Fibroblast of mammary gland (primary cell): Measurements from ENCODE around the gene NOC2L.

ENCODE experiments used
- DNase-seq: peaks from one replicate; pipeline ENCODE4 v3.0.0-alpha.2; 2010; ENCODE audit warnings: low read depth
- H3K4me3 ChIP-seq: 2 replicates; pipeline ENCODE4 v1.5.1; 2011; ENCODE audit warnings: low read depth, mild to moderate bottlenecking, low read length, moderate library complexity; ENCODE audit not compliant: control insufficient read depth
- CTCF ChIP-seq: conservative IDR thresholded peaks from 2 replicates; pipeline ENCODE4 v1.5.1; 2011; ENCODE audit warnings: low read depth, low read length, inconsistent platforms; ENCODE audit not compliant: control insufficient read depth, insufficient read depth

Gene NOC2L

GRCh38 chr1:906600-907420 is 52.2 kb downstream of the NOC2L start:
- no peak for TF ChIP-seq CTCF
- no peak overlapping the region for H3K4me3 ChIP-seq
- DNase-seq = peak; percentile 66

- no peak for DNase-seq
- no peak for TF ChIP-seq CTCF
- H3K4me3 ChIP-seq = no peak overlapping the region
Observed at GRCh38 chr1:905811-906599, 53.1 kb downstream of the NOC2L start.

- DNase-seq = no peak
- H3K4me3 ChIP-seq = peak overlapping the region; percentile 10
- no peak for TF ChIP-seq CTCF
Observed at GRCh38 chr1:905071-905749, 53.8 kb downstream of the NOC2L start.

- no peak for TF ChIP-seq CTCF
- DNase-seq = peak; percentile 70
- H3K4me3 ChIP-seq = peak overlapping the region; percentile 13
Observed at GRCh38 chr1:904310-904950, 54.6 kb downstream of the NOC2L start.

- H3K4me3 ChIP-seq = peak overlapping the region; percentile 7
- no peak for DNase-seq
- no peak for TF ChIP-seq CTCF
Observed at GRCh38 chr1:903721-904271, 55.3 kb downstream of the NOC2L start.

GRCh38 chr1:903305-903704 is 55.8 kb downstream of the NOC2L start:
- no peak overlapping the region for H3K4me3 ChIP-seq
- no peak for TF ChIP-seq CTCF
- no peak for DNase-seq
